Neural progenitor cell (in vitro differentiated cells): ENCODE measurements around the gene RTEL1. TPM values are rescaled to one million over a fixed set of nuclear protein-coding genes. Genes with fewer than 3 reads are reported as not detected.

Experiments
- DNase-seq: peaks from one replicate; pipeline ENCODE4 v3.0.0-alpha.2; 2016; ENCODE audit warnings: low spot score
- H2AFZ ChIP-seq: fragments of 200-600 bp; sonication (generic); replicated peaks from 2 replicates; pipeline ENCODE4 v1.6.1; 2016; ENCODE audit warnings: antibody characterized with exemption
- H3F3A ChIP-seq: fragments of 200-600 bp; sonication (generic); 2 replicates; pipeline ENCODE4 v1.6.1; 2016; ENCODE audit warnings: antibody characterized with exemption, low read depth
- H3K27ac ChIP-seq: fragments of 200-600 bp; sonication (generic); 2 replicates; pipeline ENCODE4 v1.5.1; 2016; ENCODE audit warnings: mild to moderate bottlenecking
- H3K27me3 ChIP-seq: fragments of 200-600 bp; sonication (generic); 2 replicates; pipeline ENCODE4 v1.6.1; 2016; ENCODE audit warnings: mild to moderate bottlenecking, moderate library complexity
- H3K36me3 ChIP-seq: fragments of 200-600 bp; sonication (generic); 2 replicates; pipeline ENCODE4 v1.5.1; 2016
- H3K4me1 ChIP-seq: fragments of 200-600 bp; sonication (generic); 2 replicates; pipeline ENCODE4 v1.6.1; 2016; ENCODE audit warnings: mixed run types
- H3K4me2 ChIP-seq: fragments of 200-600 bp; sonication (generic); 2 replicates; pipeline ENCODE4 v1.6.1; 2016
- H3K4me3 ChIP-seq: fragments of 200-600 bp; sonication (generic); 2 replicates; pipeline ENCODE4 v1.5.1; 2016
- H3K79me2 ChIP-seq: fragments of 200-600 bp; sonication (generic); 2 replicates; pipeline ENCODE4 v1.6.1; 2016; ENCODE audit warnings: low read depth
- H3K9ac ChIP-seq: fragments of 200-600 bp; sonication (generic); 2 replicates; pipeline ENCODE4 v1.6.1; 2016
- H3K9me3 ChIP-seq: fragments of 200-600 bp; sonication (generic); 2 replicates; pipeline ENCODE4 v1.5.1; 2016; ENCODE audit warnings: low read depth
- H4K20me1 ChIP-seq: fragments of 200-600 bp; sonication (generic); 2 replicates; pipeline ENCODE4 v1.6.1; 2016; ENCODE audit warnings: low read depth
- H3K27ac Mint-ChIP-seq: 3 replicates; pipeline ENCODE4 v1.8.0; 2021; ENCODE audit warnings: mixed read lengths
- H3K27me3 Mint-ChIP-seq: 2 replicates; pipeline ENCODE4 v1.8.0; 2022; ENCODE audit warnings: low read depth, mild to moderate bottlenecking, inconsistent platforms, moderate library complexity, mixed read lengths; ENCODE audit not compliant: insufficient read depth
- H3K36me3 Mint-ChIP-seq: 3 replicates; pipeline ENCODE4 v1.8.0; 2021; ENCODE audit warnings: mixed read lengths
- H3K4me1 Mint-ChIP-seq: 3 replicates; pipeline ENCODE4 v1.8.0; 2021; ENCODE audit warnings: mixed read lengths
- H3K4me3 Mint-ChIP-seq: 3 replicates; pipeline ENCODE4 v1.8.0; 2021; ENCODE audit warnings: mild to moderate bottlenecking, moderate library complexity, mixed read lengths
- H3K9me3 Mint-ChIP-seq: 3 replicates; pipeline ENCODE4 v1.8.0; 2020; ENCODE audit warnings: mixed read lengths
- CTCF ChIP-seq: fragments of 200-600 bp; sonication (generic); IDR thresholded peaks from 2 replicates; pipeline ENCODE4 v1.5.1; 2017; ENCODE audit warnings: antibody characterized with exemption, mild to moderate bottlenecking
- EZH2 ChIP-seq: fragments of 200-600 bp; sonication (generic); IDR thresholded peaks from 2 replicates; pipeline ENCODE4 v1.6.1; 2017; ENCODE audit warnings: antibody characterized with exemption, mild to moderate bottlenecking, moderate library complexity
- EZH2phosphoT487 ChIP-seq: fragments of 200-600 bp; sonication (generic); IDR thresholded peaks from 2 replicates; pipeline ENCODE4 v1.6.1; 2017; ENCODE audit warnings: antibody characterized with exemption
- total RNA-seq: library from RNA; depleted of rRNA; stranded (reverse); fragments of >200 nt; gene quantifications from 2 replicates; pipeline ENCODE4 v1.2.3, GENCODE V29; 2015; ENCODE audit warnings: low replicate concordance

RTEL1 gene
- total RNA-seq, 1 donor from 2014 or later = 6.0 TPM

- Histone ChIP-seq H3K27ac (no peak overlapping the region), H3K36me3 (no peaks in the 10 kb centered on the region), H3K27me3 (no peaks in the 10 kb centered on the region), H4K20me1 (no peaks in the 10 kb centered on the region), H3K4me3 (no peak overlapping the region), H3K9ac (no peak overlapping the region), H3K9me3 (no peaks in the 10 kb centered on the region), H3K4me1 (peaks cover 10% of the 10 kb centered on the region), H3K4me2 (no peak overlapping the region), H3F3A (peaks cover 7% of the 10 kb centered on the region), H3K79me2 (no peaks in the 10 kb centered on the region), H2AFZ (no peak overlapping the region)
- DNase-seq = no peak
- TF ChIP-seq EZH2phosphoT487 (no peak), EZH2 (no peak), CTCF (no peak)
- no peak overlapping the region for H3K27ac Mint-ChIP-seq
- H3K27me3 Mint-ChIP-seq = peaks cover 6% of the 10 kb centered on the region
- no peak overlapping the region for H3K4me3 Mint-ChIP-seq
- H3K36me3 Mint-ChIP-seq = no peaks in the 10 kb centered on the region
- H3K4me1 Mint-ChIP-seq = no peaks in the 10 kb centered on the region
- no peaks in the 10 kb centered on the region for H3K9me3 Mint-ChIP-seq
These were observed 41.5 kb downstream of the RTEL1 start for GRCh38 chr20:63699466-63700198.

- Histone ChIP-seq H3K4me1 (peaks cover 10% of the 10 kb centered on the region), H2AFZ (no peak overlapping the region), H4K20me1 (no peaks in the 10 kb centered on the region), H3K9me3 (no peaks in the 10 kb centered on the region), H3K36me3 (no peaks in the 10 kb centered on the region), H3K4me2 (no peak overlapping the region), H3F3A (peaks cover 7% of the 10 kb centered on the region), H3K4me3 (no peak overlapping the region), H3K27me3 (no peaks in the 10 kb centered on the region), H3K79me2 (no peaks in the 10 kb centered on the region), H3K9ac (no peak overlapping the region), H3K27ac (no peak overlapping the region)
- no peak for DNase-seq
- H3K36me3 Mint-ChIP-seq = peaks cover 3% of the 10 kb centered on the region
- H3K9me3 Mint-ChIP-seq = no peaks in the 10 kb centered on the region
- no peaks in the 10 kb centered on the region for H3K4me1 Mint-ChIP-seq
- no peak for TF ChIP-seq EZH2
- H3K27me3 Mint-ChIP-seq = peaks cover 6% of the 10 kb centered on the region
- peak overlapping the region; percentile 18 for H3K4me3 Mint-ChIP-seq
- H3K27ac Mint-ChIP-seq = no peak overlapping the region
These were observed 42.3 kb downstream of the RTEL1 start for GRCh38 chr20:63700199-63701050.

- Histone ChIP-seq H3K9ac (no peak overlapping the region), H3K79me2 (peaks cover 5% of the 10 kb centered on the region), H3K9me3 (no peaks in the 10 kb centered on the region), H2AFZ (no peak overlapping the region), H3K36me3 (no peaks in the 10 kb centered on the region), H3F3A (peaks cover 5% of the 10 kb centered on the region), H4K20me1 (peaks cover 2% of the 10 kb centered on the region), H3K27ac (no peak overlapping the region), H3K4me3 (no peak overlapping the region), H3K4me1 (peaks cover 10% of the 10 kb centered on the region), H3K4me2 (no peak overlapping the region), H3K27me3 (no peaks in the 10 kb centered on the region)
- Mint-ChIP-seq H3K4me1 (no peaks in the 10 kb centered on the region), H3K27ac (no peak overlapping the region), H3K36me3 (peaks cover 5% of the 10 kb centered on the region), H3K27me3 (peaks cover 6% of the 10 kb centered on the region), H3K9me3 (no peaks in the 10 kb centered on the region), H3K4me3 (no peak overlapping the region)
- TF ChIP-seq CTCF (no peak), EZH2 (no peak), EZH2phosphoT487 (no peak)
- no peak for DNase-seq
These were observed 42.9 kb downstream of the RTEL1 start for GRCh38 chr20:63701051-63701328.
